Adipose tissue (tissue), 3 donors: ENCODE results near the gene USF1. TPM values are rescaled to one million over a fixed set of nuclear protein-coding genes. Genes with fewer than 3 reads are reported as not detected.

Source experiments
- H3K27ac ChIP-seq: one replicate; pipeline ENCODE4 v1.5.1; 2013; ENCODE audit warnings: low read depth, low read length
- WGBS, 3 donors: extraction: QIAGEN DNeasy Blood & Tissue Kit; methylation state at CpG; one replicate each; pipeline ENCODE4 v1.1.7; 2013; 5-methylcytosine and 5-hydroxymethylcytosine counted together
- polyA plus RNA-seq, 3 donors: library from polyadenylated mRNA; stranded (reverse); fragments of 200-250 nt; gene quantifications; one replicate each; pipeline ENCODE4 v1.2.3, GENCODE V29; 2013
- donor health status: healthy with polysubstance abuse.
- donor health status: Bipolar disorder and iron deficiency.
- donor health status: healthy.

The USF1 gene, protein sequence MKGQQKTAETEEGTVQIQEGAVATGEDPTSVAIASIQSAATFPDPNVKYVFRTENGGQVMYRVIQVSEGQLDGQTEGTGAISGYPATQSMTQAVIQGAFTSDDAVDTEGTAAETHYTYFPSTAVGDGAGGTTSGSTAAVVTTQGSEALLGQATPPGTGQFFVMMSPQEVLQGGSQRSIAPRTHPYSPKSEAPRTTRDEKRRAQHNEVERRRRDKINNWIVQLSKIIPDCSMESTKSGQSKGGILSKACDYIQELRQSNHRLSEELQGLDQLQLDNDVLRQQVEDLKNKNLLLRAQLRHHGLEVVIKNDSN
- 10 to 100 TPM; 35.0 to 54.3 (median 47.2) TPM for polyA plus RNA-seq

DNA sequence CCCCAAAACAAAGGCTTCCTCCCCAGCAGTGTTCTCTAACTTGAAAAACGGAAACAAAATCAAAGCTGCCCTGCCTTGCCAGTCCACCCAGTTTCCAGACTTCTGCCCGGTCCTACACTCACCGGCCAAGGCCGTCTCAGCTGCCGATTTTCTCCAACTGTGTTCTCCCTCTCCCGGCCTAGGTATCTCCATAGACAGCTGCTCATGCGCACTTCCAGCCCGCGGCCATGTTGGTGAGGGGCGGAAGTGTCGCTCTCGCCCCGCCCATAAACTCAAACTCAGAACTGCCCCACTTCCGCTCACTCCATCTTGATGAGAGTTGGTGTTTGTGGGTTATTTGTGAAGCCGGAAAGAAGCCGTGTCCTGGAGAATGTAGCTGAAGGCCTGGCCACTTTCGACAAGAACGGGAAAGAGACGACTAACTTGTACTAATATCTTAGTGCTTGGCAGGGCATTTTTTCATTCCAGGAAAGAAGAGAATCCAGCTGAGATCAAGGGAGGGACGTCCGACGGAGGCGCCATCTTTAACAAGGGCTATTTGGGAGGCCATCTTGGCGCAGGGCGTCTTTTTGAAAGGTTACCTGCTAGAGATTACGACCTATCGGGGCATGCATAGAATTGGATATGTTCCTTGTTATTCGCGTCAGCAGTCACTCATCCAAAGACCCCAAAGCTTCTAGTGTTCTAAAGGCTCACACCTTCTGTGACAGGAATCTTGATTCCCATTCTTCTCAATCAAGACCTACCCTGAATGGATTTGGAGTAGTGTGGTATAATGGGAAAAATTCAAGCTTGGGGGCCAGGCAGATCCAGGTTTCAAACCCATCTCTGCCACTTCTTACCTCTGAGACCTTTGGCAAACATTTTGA, at the start of gene USF1:
Gene USF1, minus strand, starts transcription at position 242 of the 869 bp plus-strand sequence. CDS start 2,702 bp downstream, outside the sequence.
- H3K27ac ChIP-seq, result peak within 1 kb of the TSS; percentile 17
- 1% methylated on average over 29 of the region's 29 CpGs for WGBS, 3 donors

DNA sequence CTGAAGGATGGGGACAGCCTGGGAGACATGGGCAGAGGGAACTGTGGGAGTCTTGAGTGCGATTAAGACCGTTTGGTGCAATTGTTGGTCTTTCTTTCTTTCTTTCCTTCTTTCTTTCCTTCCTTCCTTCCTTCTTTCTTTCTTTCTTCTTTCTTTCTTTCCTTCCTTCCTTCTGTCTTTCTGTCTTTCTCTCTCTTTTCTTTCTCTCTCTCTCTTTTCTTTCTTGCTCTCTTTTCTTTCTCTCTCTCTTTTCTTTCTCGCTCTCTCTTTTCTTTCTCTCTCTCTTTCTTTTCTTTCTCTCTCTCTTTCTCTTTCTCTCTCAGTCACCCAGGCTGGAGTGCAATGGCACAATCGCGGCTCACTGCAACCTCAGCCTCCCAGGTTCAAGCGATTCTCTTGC, 49.5 kb upstream of the USF1 start:
- H3K27ac ChIP-seq, result no peak overlapping the region
- 86 to 88% (median 88%) methylated on average over 6 of the region's 6 CpGs for WGBS, 3 donors

DNA sequence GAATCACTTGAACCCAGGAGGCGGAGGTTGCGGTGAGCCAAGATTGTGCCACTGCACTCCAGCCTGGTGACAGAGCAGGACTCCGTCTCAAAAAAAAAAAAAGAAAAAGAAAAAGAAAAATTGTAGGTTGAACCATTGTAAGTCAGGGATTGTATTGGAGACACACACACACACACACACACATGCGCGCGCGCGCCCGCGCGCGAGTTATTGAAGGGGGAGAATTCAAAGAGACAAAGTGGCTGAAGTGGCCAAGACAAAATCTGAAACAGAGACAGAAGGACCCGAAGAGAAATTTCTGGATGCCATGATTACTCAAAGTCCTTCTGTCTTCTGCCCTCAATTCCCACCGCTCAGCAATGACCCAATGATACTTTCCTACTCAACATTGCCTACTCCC, 48.7 kb upstream of the USF1 start:
- 92 to 99% (median 97%) methylated on average over 14 of the region's 14 CpGs for WGBS, 3 donors
- no peak overlapping the region for H3K27ac ChIP-seq

DNA sequence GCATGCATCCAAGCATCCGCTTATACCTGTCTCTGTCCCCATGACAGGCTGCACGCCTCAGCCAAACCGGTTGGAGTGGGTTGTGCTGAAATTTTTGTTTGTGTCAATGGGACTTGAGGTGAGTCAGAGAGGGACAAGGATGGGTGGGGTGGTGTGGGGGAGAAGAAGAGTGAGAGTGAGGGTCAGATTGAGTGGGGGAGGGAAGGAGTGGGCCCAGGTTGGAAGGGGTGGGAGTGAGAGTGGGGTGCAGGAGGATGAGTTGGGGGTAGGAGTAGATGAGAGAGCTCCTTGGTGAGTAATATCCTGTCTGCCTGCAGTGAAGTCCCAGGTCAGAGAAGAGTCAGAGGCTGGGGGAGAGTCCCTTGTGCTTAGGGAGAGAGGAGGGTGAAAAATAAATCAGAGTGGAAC, 46.8 kb upstream of the USF1 start:
- 77 to 88% (median 85%) methylated on average over 3 of the region's 3 CpGs for WGBS, 3 donors
- no peak overlapping the region for H3K27ac ChIP-seq

DNA sequence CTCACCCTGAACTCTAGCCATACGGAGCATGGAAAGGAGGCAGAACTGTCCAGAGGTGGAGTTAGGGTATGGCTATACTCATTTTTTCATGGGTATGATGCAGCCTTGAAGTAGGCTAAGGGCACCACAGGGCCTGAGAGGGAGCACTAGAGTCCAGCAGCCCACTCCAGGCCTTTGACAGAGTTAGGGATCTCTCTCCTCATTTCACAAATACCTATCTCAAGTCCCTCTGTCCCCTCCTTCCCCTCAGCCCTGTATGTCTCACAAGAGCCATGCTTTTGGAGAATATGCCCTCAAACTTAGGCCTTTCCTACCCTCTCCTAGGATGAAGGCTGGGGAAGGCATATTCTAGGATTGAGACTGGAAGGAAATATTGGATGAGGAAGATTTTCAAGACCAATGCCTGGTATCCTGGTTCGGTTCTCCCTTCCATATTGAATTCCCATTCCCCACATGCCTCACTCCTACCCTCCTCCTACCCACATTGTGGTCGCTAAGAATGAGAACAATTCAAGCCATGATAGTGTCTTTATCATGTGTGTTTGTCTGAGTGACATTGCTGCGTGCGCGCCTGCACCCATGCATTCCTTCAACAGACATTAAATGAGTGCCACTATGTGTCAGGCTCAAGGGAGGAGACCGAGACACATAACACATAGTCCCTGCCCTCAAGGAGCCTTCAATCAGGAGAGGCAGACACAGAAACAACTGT, 46.2 kb upstream of the USF1 start:
- no peak overlapping the region for H3K27ac ChIP-seq
- 89 to 93% (median 93%) methylated on average over 7 of the region's 7 CpGs for WGBS, 3 donors

DNA sequence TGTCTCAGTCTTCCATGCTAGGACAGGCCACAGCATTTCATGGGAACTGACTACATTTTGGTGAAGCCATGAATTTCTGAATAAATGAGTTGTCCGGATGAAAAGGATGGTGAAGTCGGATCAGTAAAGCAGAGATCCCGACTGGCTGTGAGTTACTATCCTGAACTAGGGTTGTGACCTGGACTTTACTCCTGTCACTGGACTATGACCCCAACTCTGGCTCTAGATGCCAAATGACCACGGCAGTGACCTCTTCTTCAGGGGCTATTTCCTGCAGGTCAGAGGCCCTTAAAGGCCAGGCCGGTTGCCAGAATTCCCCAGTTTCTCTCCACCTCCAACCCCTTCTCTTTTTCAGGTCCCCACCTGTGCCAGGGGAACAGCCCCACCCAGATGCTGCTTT, 45.3 kb upstream of the USF1 start:
- H3K27ac ChIP-seq, result no peak overlapping the region
- WGBS, 3 donors, result 83 to 90% (median 89%) methylated on average over 5 of the region's 5 CpGs

DNA sequence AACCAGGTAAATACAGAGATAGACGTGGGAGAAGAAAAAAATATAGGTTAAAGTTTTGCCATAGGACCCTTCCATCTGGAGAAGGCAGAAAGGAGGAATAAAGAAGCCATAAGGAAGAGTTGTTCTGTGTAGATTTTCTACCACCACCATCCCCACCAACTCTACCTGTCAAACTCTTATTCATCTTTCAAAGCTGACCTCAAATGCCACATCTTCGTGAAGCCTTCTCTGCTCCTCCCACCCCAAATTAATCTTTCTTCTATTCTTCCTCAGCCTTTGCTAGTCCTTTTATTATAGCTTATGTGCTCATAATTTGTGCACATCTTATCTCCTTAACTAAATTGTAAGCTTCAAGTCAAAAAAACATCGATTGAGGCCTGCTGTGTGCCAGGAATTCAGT, 44.8 kb upstream of the USF1 start:
- no peak overlapping the region for H3K27ac ChIP-seq

DNA sequence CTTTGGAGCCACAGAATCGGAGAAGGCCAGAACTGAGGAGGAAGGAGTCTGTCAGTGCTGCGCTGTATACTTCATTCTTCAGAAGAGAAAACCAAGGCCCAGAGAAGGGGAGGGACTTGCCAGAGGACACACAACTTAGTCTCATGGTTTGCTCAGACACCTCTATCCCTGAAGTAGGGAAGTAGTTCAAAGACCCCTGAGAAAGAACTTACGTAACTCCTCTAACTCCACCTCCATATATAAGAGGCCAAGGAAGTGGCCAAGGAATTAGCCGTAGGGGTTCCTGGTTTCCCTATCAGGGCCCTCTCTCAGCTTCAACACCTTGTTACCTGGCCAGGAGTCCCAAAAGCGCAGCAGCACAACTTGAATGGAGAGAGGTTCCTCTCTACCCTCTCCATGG, 44.2 kb upstream of the USF1 start:
- 85 to 95% (median 90%) methylated on average over 5 of the region's 5 CpGs for WGBS, 3 donors
- no peak overlapping the region for H3K27ac ChIP-seq

More for the DNA sequence above, 44.8 kb upstream of the USF1 start:
- WGBS, 3 donors, result 78 to 87% (median 84%) methylated on average over 3 of the region's 3 CpGs

DNA sequence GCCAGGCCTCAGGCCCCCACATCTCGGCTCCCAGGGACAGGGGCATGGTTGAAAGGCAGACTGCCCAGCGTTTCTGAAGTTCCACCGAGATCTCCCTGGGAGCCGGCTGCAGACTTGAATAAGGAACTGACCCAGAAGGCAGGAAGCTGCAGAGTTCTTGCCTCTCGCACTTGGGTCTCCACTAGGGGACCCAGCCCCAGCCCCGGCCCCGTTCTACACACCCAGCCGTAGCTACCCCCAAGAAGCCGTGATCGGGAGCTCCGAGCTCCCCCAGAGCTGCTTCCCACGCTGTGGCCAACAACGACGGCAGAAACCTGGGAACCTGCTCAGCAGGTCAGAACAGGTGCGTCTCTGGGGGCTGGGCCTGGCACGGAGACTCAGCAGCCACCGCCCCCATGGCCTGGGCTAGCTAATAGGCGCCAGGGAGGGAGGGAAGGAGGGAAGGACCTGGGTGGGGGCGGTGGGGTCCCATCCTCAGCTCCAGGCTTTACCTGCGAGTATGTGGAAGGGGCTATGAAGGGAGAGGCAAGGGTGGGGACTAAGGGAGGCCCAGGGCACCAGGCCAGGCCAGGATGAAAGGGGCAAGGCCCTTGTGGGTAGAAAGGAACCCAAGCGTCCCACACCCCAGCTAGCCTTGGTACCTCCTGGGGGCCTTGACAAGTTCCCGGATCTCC, 43.6 kb upstream of the USF1 start, which contains the start of gene NECTIN4:
Gene NECTIN4, minus strand, starts transcription at position 308 of the 674 bp plus-strand sequence. Its CDS starts 262 bp downstream, at position 46.
- 30 to 72% (median 70%) methylated on average over 21 to 22 of the region's 22 CpGs for WGBS, 3 donors
- H3K27ac ChIP-seq, result no peak within 1 kb of the TSS

DNA sequence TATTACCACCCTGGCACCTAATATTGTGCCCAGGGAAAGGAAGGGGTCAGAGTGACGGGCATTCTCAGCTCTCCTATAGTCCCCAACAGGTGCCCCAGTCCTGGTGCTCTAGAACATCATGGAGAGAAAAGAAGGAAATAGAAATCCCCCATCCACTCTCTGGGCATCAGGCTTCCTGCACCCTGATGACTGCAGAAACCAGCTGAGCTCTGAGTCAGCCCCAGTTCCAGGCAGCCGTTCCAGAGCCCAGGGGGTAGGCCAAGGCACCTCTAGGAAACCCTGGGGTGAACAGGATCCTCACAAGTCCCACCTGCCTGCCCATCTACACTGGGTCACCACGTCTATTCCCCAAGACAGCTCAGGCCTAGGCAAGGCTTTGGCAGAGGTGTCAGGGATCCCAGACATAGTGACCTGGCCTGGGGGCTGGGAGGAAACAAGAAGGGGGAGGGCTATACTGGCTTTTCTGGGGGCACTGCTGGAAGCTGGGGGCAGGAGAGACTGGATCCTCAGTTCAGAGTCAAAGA, 42.9 kb upstream of the USF1 start:
- WGBS, 3 donors, result 59 to 86% (median 81%) methylated on average over 3 of the region's 3 CpGs
- no peak overlapping the region for H3K27ac ChIP-seq

DNA sequence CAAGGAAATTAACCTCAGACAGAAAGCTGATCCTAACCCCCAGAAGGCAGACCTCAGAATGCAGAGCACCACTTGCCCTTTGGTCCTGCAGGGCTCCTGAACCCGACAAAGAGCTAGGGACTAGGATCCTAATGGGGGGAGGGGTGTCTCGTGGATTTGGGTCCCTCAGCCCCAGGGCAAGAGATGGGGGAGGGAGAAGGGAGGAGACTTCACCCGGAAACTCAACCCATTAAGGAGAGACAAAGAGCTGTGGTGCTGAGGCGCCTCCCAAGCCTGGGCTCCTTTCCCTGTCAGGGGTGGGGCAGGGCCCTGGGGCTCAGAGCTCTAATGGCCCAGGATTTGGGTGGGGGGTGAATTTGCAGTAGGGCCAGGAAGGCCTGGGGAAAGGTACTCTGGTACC, 40.7 kb upstream of the USF1 start:
- H3K27ac ChIP-seq, result no peak overlapping the region
- WGBS, 3 donors, result 55 to 78% (median 77%) methylated on average over 4 of the region's 4 CpGs

DNA sequence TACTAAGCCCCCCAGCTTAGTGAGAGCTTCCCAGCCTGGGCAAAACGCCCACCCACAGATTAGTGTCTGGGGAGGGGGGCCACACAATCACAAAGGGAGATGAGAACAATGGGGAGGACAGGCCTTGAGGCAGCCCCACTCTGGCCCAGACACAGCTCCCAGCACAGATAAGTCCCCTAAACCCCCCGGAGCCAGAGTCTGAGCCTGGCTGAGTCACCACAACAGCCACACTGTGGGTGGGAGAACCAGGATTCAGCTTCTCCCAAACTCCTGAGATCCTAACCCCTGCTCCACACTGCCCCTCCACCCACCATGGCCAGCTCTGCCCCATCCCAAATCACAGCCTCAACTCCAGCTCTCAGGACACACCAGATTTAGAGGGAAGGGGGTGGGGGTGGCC, 39.4 kb upstream of the USF1 start:
- 55 to 76% (median 68%) methylated on average over 2 of the region's 2 CpGs for WGBS, 3 donors

DNA sequence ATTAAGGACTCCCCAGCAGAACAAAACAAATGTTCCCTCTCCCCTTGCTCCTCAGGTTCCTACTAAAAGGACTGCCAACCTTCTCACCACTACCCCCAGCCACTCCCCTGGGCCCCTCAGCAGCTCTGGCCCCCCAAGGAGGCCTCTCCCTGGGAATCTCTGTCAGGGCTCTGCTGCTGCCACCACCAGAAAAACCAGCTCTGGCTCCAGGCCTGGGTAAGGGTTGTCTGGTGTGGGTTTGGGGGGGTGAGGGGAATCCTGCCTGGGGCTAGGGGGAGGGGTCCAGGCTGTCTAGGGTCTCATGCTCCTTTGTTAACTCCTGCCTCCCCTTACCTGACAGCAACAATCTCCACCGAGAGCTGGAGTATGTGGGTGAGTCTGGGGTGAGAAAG, 38.8 kb upstream of the USF1 start:
- WGBS, 3 donors, result 89 to 100% (median 92%) methylated on average over 1 of the region's 1 CpG
- no peak overlapping the region for H3K27ac ChIP-seq

More for the DNA sequence above, 39.4 kb upstream of the USF1 start:
- H3K27ac ChIP-seq, result no peak overlapping the region

DNA sequence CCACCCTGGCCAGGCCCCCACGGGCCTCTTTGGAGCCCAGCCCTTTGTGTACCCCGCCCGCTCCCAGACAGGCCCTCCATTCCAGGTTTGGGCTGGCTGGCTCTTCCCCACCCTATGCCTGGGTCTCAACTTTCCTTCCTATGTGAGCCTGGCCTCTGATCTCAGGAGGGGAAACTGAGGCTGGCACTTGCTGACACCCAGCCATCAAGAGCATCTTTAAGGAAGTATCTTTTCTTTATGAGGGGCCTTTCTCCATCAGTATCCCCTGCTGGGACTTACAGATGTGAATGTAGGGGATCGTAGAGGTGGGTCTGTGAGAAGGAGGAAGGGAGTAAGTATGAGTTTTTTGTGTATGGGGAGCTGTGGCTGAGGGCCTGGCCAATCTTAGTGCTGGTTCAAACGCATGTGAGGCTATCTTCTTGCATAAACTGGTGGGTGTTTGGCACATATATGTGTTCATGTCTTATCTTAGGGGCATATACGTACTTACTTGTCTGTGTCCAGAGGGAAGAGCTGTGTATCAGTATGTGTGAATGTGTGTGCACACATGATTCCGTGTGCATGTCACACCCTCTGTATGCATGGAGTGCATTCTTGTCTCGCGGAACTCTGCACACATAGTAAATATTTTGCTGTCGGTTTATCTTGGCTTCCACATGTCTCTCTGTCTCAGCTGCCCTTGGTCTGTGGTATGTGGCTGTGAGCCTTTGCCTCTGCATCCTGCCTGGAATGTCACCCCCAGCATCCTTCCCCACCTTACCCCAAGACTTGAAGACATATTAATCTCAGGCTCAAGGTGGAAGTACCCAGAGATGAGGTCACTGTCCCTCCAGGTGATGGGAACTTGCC, 38.2 kb upstream of the USF1 start:
- 67 to 78% (median 73%) methylated on average over 10 of the region's 10 CpGs for WGBS, 3 donors
- no peak overlapping the region for H3K27ac ChIP-seq

DNA sequence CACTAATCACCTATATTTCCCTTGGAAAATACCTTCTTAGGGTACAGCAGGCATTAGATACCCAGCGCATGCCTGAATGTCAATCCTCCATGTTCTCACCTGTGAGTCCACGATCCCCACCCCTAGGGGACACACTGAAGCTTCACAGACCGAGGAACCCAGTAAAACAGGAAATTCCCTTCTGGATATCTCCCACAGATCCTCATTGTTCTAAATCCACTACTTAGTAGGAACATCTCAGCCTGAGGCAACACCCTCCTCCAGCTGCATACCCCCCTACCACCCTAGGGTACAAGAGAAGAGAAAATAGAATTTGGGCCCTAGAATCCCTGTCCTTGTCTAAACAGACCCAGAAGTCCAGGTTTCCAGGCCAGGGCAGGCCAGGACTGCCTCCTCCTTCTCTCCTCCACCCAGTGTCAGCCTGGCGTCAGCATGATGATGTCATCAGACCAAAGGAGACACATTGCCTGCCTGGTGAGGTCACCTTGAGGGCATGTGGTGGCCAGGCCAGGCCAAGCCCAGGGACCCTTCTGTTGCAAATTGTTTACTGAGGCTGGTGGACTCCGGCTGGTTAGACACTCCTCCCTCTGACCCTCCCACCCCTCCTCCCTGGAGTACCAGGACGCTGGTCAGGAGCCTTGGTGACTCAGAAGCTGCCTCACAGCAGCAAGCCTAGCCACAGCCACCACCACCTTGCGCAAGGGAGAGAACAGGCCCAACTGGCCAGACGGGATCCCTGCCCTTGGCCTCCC, 37.4 kb upstream of the USF1 start:
- 44 to 55% (median 45%) methylated on average over 7 to 8 of the region's 8 CpGs for WGBS, 3 donors
- H3K27ac ChIP-seq, result no peak overlapping the region

DNA sequence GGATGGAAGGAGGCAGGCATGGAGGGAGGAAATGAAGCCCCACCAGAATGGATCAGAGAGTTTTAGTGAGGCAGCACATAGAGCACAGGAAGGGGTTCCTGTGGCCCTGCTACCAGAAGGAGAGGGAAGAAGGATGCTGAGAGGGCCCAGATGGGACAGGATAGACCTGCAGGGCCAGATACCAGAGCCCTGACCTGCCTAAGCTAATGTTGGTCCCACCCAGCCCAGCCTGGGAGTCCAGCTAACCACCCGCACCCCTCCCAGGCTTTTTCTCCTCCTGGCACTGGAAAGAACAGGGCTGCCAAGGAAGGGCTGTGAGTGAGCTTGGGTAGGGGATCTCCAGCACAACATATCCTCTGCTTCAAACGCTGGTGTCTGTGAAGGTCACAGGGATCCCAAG, 36.7 kb upstream of the USF1 start:
- H3K27ac ChIP-seq, result no peak overlapping the region
- 47 to 90% (median 83%) methylated on average over 1 to 2 of the region's 2 CpGs for WGBS, 3 donors

DNA sequence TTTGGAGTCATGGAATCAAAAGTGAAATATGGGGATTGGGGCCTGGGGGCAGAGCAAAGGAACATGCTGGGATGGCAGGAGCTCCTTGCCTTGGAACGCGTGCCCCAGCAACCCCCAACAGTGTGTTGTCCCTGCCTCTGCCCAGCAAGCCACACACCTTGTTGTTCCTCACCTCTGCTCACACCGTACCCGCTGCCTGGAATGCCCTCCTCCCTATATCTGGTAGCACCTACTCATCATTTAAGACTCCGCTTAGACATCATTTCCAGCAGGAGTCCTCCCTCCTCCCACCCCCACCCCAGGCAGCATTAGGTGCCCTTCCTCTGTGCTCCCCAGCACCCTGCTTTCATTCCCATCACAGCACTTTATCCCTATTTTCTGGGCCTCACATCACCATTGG, 35.7 kb upstream of the USF1 start:
- no peak overlapping the region for H3K27ac ChIP-seq
- 79 to 80% (median 79%) methylated on average over 5 of the region's 5 CpGs for WGBS, 3 donors
